ENCODE data around the gene FLRT2. TPM values are rescaled to one million over a fixed set of nuclear protein-coding genes. Genes with fewer than 3 reads are reported as not detected.

Gene FLRT2
- total and polyA plus RNA-seq, 2 donors (not counting 1 experiment from before 2014, with no cell fraction given): not detected

- ChIA-PET CTCF (no interaction called here), POLR2A (no interaction called here)
- Histone ChIP-seq H3K4me1 (ENCODE audit: control insufficient read depth in 2 of 2, insufficient read depth in 2 of 2, low read length in 2 of 2) (no peaks in the 10 kb centered on the region), H3K4me2 (replicated peaks; ENCODE audit: low read depth, low read length, poor library complexity, severe bottlenecking) (no peak overlapping the region), H3K27ac (ENCODE audit: low read length in 2 of 2) (no peak overlapping the region), H3K9ac (ENCODE audit: low read length) (no peak overlapping the region), H3K9me3 (ENCODE audit: control extremely low read depth in 1 of 3, control insufficient read depth in 2 of 3, insufficient read depth in 1 of 3, low read length in 2 of 3) (no peaks in the 10 kb centered on the region), H4K20me1 (ENCODE audit: control insufficient read depth, insufficient read depth, low read length, poor library complexity, severe bottlenecking) (no peaks in the 10 kb centered on the region), H3K36me3 (replicated peaks in 1 of 2; ENCODE audit: control extremely low read depth in 1 of 2, control insufficient read depth in 1 of 2, extremely low read depth in 1 of 2, insufficient read depth in 2 of 2, low read length in 1 of 2) (no peaks in the 10 kb centered on the region), H3K4me3 (ENCODE audit: control extremely low read depth in 1 of 5, extremely low read depth in 1 of 5, insufficient read depth in 1 of 5, low read depth in 2 of 5, low read length in 4 of 5) (no peak overlapping the region), H2AFZ (ENCODE audit: insufficient read depth, low read depth, low read length, poor library complexity, severe bottlenecking) (no peak overlapping the region), H3K27me3 (replicated peaks in 1 of 4; ENCODE audit: control extremely low read depth in 1 of 4, control insufficient read depth in 3 of 4, insufficient read depth in 4 of 4, low read length in 3 of 4) (no peaks in the 10 kb centered on the region), H3K79me2 (ENCODE audit: control insufficient read depth, insufficient read depth, low read length) (no peaks in the 10 kb centered on the region)
- H3K27me3 Mint-ChIP-seq: no peaks in the 10 kb centered on the region
- H3K4me1 Mint-ChIP-seq: no peaks in the 10 kb centered on the region
- intact Hi-C loops (cut with micrococcal nuclease): no loop called here
- H3K9me3 Mint-ChIP-seq (ENCODE audit: insufficient read depth): no peaks in the 10 kb centered on the region
- WGBS (ENCODE audit: insufficient coverage): no CpG with 5 or more reads among the region's 3 CpGs
- no peak for ATAC-seq (ENCODE audit: low read depth)
- no peak overlapping the region for H3K27ac Mint-ChIP-seq
- no peak overlapping the region for H3K4me3 Mint-ChIP-seq
- TF ChIP-seq, protein P1, sequence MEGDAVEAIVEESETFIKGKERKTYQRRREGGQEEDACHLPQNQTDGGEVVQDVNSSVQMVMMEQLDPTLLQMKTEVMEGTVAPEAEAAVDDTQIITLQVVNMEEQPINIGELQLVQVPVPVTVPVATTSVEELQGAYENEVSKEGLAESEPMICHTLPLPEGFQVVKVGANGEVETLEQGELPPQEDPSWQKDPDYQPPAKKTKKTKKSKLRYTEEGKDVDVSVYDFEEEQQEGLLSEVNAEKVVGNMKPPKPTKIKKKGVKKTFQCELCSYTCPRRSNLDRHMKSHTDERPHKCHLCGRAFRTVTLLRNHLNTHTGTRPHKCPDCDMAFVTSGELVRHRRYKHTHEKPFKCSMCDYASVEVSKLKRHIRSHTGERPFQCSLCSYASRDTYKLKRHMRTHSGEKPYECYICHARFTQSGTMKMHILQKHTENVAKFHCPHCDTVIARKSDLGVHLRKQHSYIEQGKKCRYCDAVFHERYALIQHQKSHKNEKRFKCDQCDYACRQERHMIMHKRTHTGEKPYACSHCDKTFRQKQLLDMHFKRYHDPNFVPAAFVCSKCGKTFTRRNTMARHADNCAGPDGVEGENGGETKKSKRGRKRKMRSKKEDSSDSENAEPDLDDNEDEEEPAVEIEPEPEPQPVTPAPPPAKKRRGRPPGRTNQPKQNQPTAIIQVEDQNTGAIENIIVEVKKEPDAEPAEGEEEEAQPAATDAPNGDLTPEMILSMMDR (IDR thresholded peaks at IDR 0.05): no peak
- TF ChIP-seq EZH2 (IDR thresholded peaks at IDR 0.05; ENCODE audit: borderline replicate concordance, insufficient read depth, low read depth, low read length, poor library complexity, severe bottlenecking): no peak
- DNase-seq: no peak
Observed at GRCh38 chr14:85574853-85575616, 45.1 kb downstream of the FLRT2 start.

DNA sequence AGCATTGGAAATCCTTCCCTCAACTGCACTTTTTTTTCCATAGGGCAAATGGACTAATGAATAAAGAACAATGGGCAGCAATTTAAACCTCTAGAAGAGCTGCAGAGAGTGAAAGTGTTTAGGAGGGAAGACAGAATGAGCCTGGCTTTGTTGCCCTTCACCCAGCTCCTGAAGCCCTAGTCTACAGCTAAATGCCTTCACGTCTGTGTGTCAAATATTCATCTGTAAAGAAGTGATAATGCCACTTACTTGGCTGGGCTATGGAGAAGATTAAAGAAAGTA is 45.6 kb downstream of the FLRT2 start:
- no peak overlapping the region for H3K27ac ChIP-seq (ENCODE audit: low read length in 2 of 2)
- H3K4me3 ChIP-seq (ENCODE audit: control extremely low read depth in 1 of 5, extremely low read depth in 1 of 5, insufficient read depth in 1 of 5, low read depth in 2 of 5, low read length in 4 of 5): no peak overlapping the region
- Mint-ChIP-seq H3K27ac (no peak overlapping the region), H3K4me3 (no peak overlapping the region), H3K9me3 (ENCODE audit: insufficient read depth) (no peaks in the 10 kb centered on the region), H3K27me3 (no peaks in the 10 kb centered on the region), H3K4me1 (no peaks in the 10 kb centered on the region)
- no peaks in the 10 kb centered on the region for H3K27me3 ChIP-seq (replicated peaks in 1 of 4; ENCODE audit: control extremely low read depth in 1 of 4, control insufficient read depth in 3 of 4, insufficient read depth in 4 of 4, low read length in 3 of 4)
- WGBS (ENCODE audit: insufficient coverage): no CpG with 5 or more reads among the region's 1 CpG
- H3K79me2 ChIP-seq (ENCODE audit: control insufficient read depth, insufficient read depth, low read length): no peaks in the 10 kb centered on the region
- no peaks in the 10 kb centered on the region for H3K4me1 ChIP-seq (ENCODE audit: control insufficient read depth in 2 of 2, insufficient read depth in 2 of 2, low read length in 2 of 2)
- no peak overlapping the region for H3K9ac ChIP-seq (ENCODE audit: low read length)
- no peaks in the 10 kb centered on the region for H3K9me3 ChIP-seq (ENCODE audit: control extremely low read depth in 1 of 3, control insufficient read depth in 2 of 3, insufficient read depth in 1 of 3, low read length in 2 of 3)
- TF ChIP-seq, protein P1 (IDR thresholded peaks at IDR 0.05): no peak
- no peak for TF ChIP-seq EZH2 (IDR thresholded peaks at IDR 0.05; ENCODE audit: borderline replicate concordance, insufficient read depth, low read depth, low read length, poor library complexity, severe bottlenecking)
- no peaks in the 10 kb centered on the region for H3K36me3 ChIP-seq (replicated peaks in 1 of 2; ENCODE audit: control extremely low read depth in 1 of 2, control insufficient read depth in 1 of 2, extremely low read depth in 1 of 2, insufficient read depth in 2 of 2, low read length in 1 of 2)
- POLR2A ChIA-PET: no interaction called here
- no peak overlapping the region for H2AFZ ChIP-seq (ENCODE audit: insufficient read depth, low read depth, low read length, poor library complexity, severe bottlenecking)
- CTCF ChIA-PET: no interaction called here
- intact Hi-C loops (cut with micrococcal nuclease): no loop called here
- ATAC-seq (ENCODE audit: low read depth): no peak
- DNase-seq: no peak
- no peaks in the 10 kb centered on the region for H4K20me1 ChIP-seq (ENCODE audit: control insufficient read depth, insufficient read depth, low read length, poor library complexity, severe bottlenecking)
- H3K4me2 ChIP-seq (replicated peaks; ENCODE audit: low read depth, low read length, poor library complexity, severe bottlenecking): no peak overlapping the region

All from B cell (primary cell).